ENCODE data around the gene QTRT2.

DNA sequence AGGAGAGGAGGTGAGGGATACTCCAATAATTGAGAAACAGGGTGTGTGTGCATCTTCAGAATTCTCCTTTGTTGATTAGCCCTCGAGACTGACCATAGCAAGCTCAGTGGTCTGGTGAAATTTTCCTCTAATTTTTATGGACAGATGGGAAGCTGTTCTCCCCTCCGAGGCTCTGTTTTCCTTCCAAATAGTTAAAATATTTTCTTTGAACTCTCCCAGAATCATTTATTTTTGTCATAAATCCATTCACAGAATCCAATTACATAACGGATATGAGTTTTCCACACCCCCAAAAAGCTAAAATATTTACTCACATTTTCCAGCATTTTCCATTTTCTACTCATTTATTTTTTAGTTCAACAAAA, 36.5 kb downstream of the QTRT2 start:
- TF ChIP-seq, protein P1, sequence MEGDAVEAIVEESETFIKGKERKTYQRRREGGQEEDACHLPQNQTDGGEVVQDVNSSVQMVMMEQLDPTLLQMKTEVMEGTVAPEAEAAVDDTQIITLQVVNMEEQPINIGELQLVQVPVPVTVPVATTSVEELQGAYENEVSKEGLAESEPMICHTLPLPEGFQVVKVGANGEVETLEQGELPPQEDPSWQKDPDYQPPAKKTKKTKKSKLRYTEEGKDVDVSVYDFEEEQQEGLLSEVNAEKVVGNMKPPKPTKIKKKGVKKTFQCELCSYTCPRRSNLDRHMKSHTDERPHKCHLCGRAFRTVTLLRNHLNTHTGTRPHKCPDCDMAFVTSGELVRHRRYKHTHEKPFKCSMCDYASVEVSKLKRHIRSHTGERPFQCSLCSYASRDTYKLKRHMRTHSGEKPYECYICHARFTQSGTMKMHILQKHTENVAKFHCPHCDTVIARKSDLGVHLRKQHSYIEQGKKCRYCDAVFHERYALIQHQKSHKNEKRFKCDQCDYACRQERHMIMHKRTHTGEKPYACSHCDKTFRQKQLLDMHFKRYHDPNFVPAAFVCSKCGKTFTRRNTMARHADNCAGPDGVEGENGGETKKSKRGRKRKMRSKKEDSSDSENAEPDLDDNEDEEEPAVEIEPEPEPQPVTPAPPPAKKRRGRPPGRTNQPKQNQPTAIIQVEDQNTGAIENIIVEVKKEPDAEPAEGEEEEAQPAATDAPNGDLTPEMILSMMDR (conservative IDR thresholded peaks at IDR 0.05; ENCODE audit: low read depth in 2 of 2), result no peak
- no peak for TF ChIP-seq POLR2AphosphoS5 (IDR thresholded peaks at IDR 0.05; ENCODE audit: low read depth)
- TF ChIP-seq, protein P2, sequence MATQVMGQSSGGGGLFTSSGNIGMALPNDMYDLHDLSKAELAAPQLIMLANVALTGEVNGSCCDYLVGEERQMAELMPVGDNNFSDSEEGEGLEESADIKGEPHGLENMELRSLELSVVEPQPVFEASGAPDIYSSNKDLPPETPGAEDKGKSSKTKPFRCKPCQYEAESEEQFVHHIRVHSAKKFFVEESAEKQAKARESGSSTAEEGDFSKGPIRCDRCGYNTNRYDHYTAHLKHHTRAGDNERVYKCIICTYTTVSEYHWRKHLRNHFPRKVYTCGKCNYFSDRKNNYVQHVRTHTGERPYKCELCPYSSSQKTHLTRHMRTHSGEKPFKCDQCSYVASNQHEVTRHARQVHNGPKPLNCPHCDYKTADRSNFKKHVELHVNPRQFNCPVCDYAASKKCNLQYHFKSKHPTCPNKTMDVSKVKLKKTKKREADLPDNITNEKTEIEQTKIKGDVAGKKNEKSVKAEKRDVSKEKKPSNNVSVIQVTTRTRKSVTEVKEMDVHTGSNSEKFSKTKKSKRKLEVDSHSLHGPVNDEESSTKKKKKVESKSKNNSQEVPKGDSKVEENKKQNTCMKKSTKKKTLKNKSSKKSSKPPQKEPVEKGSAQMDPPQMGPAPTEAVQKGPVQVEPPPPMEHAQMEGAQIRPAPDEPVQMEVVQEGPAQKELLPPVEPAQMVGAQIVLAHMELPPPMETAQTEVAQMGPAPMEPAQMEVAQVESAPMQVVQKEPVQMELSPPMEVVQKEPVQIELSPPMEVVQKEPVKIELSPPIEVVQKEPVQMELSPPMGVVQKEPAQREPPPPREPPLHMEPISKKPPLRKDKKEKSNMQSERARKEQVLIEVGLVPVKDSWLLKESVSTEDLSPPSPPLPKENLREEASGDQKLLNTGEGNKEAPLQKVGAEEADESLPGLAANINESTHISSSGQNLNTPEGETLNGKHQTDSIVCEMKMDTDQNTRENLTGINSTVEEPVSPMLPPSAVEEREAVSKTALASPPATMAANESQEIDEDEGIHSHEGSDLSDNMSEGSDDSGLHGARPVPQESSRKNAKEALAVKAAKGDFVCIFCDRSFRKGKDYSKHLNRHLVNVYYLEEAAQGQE (IDR thresholded peaks at IDR 0.05; ENCODE audit: unreplicated experiment), result no peak
- TF ChIP-seq EZH2 (IDR thresholded peaks at IDR 0.05; ENCODE audit: low read depth, unreplicated experiment), result no peak
- no peak for TF ChIP-seq EZH2phosphoT487 (IDR thresholded peaks at IDR 0.05; ENCODE audit: unreplicated experiment)

Measured in GM23338 (cell line).